GM20000 (cell line): ENCODE measurements around the gene CHPF.
A peak's percentile ranks its signal among the peaks of the same experiment; 100 is the strongest.

Experiments
- DNase-seq: peaks from one replicate; pipeline ENCODE4 v3.0.0; 2012; ENCODE audit warnings: low spot score
- TF ChIP-seq, protein P1 (sequence below): IDR thresholded peaks from 2 replicates; pipeline ENCODE4 v1.5.1; 2012; ENCODE audit warnings: mild to moderate bottlenecking, control low read depth; ENCODE audit errors: extremely low read depth, missing control alignments

The CHPF gene

GRCh38 chr2:219524817-219525216 is 18.8 kb downstream of the CHPF start:
- TF ChIP-seq, protein P1, sequence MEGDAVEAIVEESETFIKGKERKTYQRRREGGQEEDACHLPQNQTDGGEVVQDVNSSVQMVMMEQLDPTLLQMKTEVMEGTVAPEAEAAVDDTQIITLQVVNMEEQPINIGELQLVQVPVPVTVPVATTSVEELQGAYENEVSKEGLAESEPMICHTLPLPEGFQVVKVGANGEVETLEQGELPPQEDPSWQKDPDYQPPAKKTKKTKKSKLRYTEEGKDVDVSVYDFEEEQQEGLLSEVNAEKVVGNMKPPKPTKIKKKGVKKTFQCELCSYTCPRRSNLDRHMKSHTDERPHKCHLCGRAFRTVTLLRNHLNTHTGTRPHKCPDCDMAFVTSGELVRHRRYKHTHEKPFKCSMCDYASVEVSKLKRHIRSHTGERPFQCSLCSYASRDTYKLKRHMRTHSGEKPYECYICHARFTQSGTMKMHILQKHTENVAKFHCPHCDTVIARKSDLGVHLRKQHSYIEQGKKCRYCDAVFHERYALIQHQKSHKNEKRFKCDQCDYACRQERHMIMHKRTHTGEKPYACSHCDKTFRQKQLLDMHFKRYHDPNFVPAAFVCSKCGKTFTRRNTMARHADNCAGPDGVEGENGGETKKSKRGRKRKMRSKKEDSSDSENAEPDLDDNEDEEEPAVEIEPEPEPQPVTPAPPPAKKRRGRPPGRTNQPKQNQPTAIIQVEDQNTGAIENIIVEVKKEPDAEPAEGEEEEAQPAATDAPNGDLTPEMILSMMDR: no peak
- no peak for DNase-seq

DNA sequence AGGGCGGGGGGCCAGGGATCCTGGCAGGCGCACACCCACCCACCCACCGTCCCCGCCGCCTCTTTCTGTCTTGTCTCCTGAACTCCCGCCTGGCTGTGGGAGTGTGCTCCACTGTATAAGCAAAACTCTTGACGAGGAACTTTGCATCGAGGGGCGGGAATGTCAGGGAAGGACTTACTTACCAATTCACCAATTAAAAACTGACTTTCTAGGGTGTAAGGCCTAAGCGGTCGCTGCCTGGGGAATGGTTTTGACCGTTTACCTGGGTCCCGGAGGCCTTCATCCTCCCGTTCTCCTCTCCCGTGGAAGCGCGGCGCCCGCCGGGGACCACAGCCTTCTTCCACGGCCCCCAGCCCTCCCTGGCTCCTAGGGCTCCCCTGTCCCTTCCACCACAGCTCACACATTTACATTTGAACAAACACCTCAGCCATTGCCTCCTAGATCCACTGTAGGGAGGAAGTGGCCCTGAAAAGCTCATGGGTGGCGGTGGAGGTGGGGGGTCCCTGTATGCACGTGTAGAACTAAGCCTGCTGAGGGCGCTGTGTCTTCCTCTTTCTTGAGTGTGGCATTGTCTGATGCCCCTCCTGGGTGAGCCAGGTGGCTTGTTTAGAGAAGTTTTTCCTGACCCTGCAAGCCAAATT is 20.5 kb downstream of the CHPF start:
- TF ChIP-seq, protein P1: no peak
- no peak for DNase-seq

DNA sequence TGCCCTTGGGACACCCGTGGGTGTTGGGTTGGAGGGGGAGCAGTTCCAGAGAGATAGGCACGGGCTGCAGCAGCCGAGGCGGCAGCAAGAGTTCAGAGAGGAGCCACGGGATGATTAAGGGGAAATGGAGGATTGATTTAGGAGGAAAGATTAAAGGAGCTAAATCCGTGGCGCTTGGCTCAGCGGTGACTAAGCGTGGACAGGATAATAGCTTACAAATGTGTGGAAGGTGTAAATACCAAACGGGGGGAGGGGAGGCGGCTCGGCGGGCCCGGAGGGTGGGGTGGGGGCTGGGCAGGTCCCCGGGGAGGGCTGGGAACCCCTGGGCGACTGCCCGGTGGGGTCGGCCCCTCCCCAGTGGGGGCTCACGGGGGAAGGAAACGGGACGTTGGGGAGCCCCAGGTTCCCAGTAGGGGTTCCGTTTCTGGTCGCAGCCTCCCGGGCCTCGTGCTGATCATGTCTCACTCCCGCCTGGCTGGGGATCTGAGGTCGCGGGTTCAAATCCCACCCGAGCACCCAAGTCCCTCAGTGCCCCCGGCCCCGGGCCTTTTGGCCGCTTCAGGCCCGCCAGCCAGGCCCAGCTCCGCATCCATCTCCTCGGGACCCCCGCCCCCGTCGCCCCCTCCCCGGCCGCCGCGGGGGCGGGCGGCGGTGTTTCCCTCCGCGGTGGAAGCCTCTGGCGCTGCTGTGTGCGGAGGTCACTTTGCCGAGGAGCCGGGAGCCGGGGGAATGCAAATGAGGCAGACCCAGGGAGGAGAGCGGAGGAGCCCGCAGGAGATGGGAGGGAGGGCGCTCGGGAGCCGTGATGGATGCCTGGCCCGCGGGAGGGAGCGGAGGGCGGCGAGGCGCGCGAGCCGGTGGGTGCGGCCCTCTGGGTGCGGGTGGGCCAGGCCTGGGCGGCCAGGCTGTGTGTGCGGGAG is 21.2 kb downstream of the CHPF start:
- DNase-seq: no peak
- TF ChIP-seq, protein P1: no peak

- TF ChIP-seq, protein P1: peak; percentile 9
Measured at GRCh38 chr2:219521066-219521880, 22.3 kb downstream of the CHPF start.

GRCh38 chr2:219520079-219520478 is 23.5 kb downstream of the CHPF start:
- DNase-seq: no peak
- TF ChIP-seq, protein P1: no peak

More at GRCh38 chr2:219521066-219521880, 22.3 kb downstream of the CHPF start:
- DNase-seq: no peak

GRCh38 chr2:219519526-219519916 is 24.1 kb downstream of the CHPF start:
- TF ChIP-seq, protein P1: no peak
- DNase-seq: no peak
